CD4-positive, CD25-positive, alpha-beta regulatory T cell (primary cell): ENCODE measurements around the gene RFC2. TPM values are rescaled to one million over a fixed set of nuclear protein-coding genes. Genes with fewer than 3 reads are reported as not detected.
A peak's percentile ranks its signal among the peaks of the same experiment; 100 is the strongest.
"Not testable (repeated sequence)": the region's sequence is repeated elsewhere in the genome, so short reads cannot be mapped to it uniquely, and the experiment has no call there.

Source experiments
- ATAC-seq, 2 donors: fragments of 150-1000 bp; cut with Tn5 transposase; one replicate each; pipeline ENCODE4 v1.10.0; 2021; ENCODE audit warnings: low read depth in 2 of 2, moderate number of reproducible peaks in 2 of 2, moderate library complexity in 1 of 2
- DNase-seq, 3 donors: peaks; one replicate each; pipeline versions ENCODE4 v3.0.0 to v3.0.0-alpha.2; 2012 to 2022; ENCODE audit warnings: mixed read lengths in 1 of 3
- H3K27ac ChIP-seq: one replicate; pipeline ENCODE4 v1.7.0; 2013; ENCODE audit warnings: mild to moderate bottlenecking, low read length; ENCODE audit not compliant: insufficient read depth, poor library complexity, severe bottlenecking
- H3K27me3 ChIP-seq: one replicate; pipeline ENCODE4 v1.7.0; 2013; ENCODE audit warnings: low read length; ENCODE audit not compliant: control insufficient read depth, insufficient read depth
- H3K36me3 ChIP-seq: one replicate; pipeline ENCODE4 v1.7.0; 2013; ENCODE audit warnings: mild to moderate bottlenecking, low read length, moderate library complexity; ENCODE audit not compliant: control insufficient read depth, insufficient read depth
- H3K4me1 ChIP-seq: 2 replicates; pipeline ENCODE4 v1.7.0; 2013; ENCODE audit warnings: mild to moderate bottlenecking, low read length; ENCODE audit not compliant: insufficient read depth, control insufficient read depth, poor library complexity, severe bottlenecking
- H3K4me3 ChIP-seq: one replicate; pipeline ENCODE4 v1.7.0; 2013; ENCODE audit warnings: low read depth, mild to moderate bottlenecking, low read length, moderate library complexity
- H3K9me3 ChIP-seq, 2 experiments: 1 replicate in 1 of 2; 2 replicates in 1 of 2; pipeline ENCODE4 v1.7.0; 2013; ENCODE audit warnings: low read length in 2 of 2, mild to moderate bottlenecking in 1 of 2, moderate library complexity in 1 of 2; ENCODE audit not compliant: control insufficient read depth in 2 of 2
- H3K27ac Mint-ChIP-seq, 3 donors: one replicate each; pipeline ENCODE4 v1.8.0; 2020 to 2022; ENCODE audit warnings: mild to moderate bottlenecking in 3 of 3, mixed read lengths in 3 of 3, moderate library complexity in 2 of 3
- H3K27me3 Mint-ChIP-seq: one replicate; pipeline ENCODE4 v1.8.0; 2022; ENCODE audit warnings: mild to moderate bottlenecking, mixed read lengths
- H3K36me3 Mint-ChIP-seq: one replicate; pipeline ENCODE4 v1.8.0; 2020; ENCODE audit warnings: mixed read lengths
- H3K4me1 Mint-ChIP-seq, 4 donors: one replicate each; pipeline ENCODE4 v1.8.0; 2020 to 2022; ENCODE audit warnings: mixed read lengths in 4 of 4, mild to moderate bottlenecking in 1 of 4
- H3K4me3 Mint-ChIP-seq, 4 donors: one replicate each; pipeline ENCODE4 v1.8.0; 2020 to 2022; ENCODE audit warnings: mild to moderate bottlenecking in 4 of 4, mixed read lengths in 4 of 4, moderate library complexity in 3 of 4
- H3K9me3 Mint-ChIP-seq, 7 donors: one replicate each; pipeline ENCODE4 v1.8.0; 2020 to 2022; ENCODE audit warnings: mixed read lengths in 7 of 7, mild to moderate bottlenecking in 3 of 7, moderate library complexity in 2 of 7
- polyA plus RNA-seq, 4 donors: library from polyadenylated mRNA; unstranded; fragments of 300-500 nt; fragmentation: Illumina TruSeq; gene quantifications; one replicate each; pipeline ENCODE4 v1.2.3, GENCODE V29; 2021
- total RNA-seq: library from RNA; stranded (reverse); gene quantifications from one replicate; pipeline ENCODE4 v1.2.3, GENCODE V29; 2022

The RFC2 gene
- total and polyA plus RNA-seq, 5 donors from 2014 or later, result 15.8 to 33.8 (median 26.7) TPM

- H3K4me1 Mint-ChIP-seq, H3K27me3 Mint-ChIP-seq, H3K27ac Mint-ChIP-seq, DNase-seq, H3K4me1 ChIP-seq, H3K4me3 Mint-ChIP-seq, H3K9me3 ChIP-seq, H3K9me3 Mint-ChIP-seq, H3K27ac ChIP-seq, ATAC-seq, H3K4me3 ChIP-seq, H3K27me3 ChIP-seq: not testable (repeated sequence)
- peaks cover 45% of the 10 kb centered on the region for H3K36me3 ChIP-seq
- H3K36me3 Mint-ChIP-seq, result peaks cover 32% of the 10 kb centered on the region
Measured at GRCh38 chr7:74195968-74196654, 58.1 kb downstream of the RFC2 start.

- not testable (repeated sequence) for H3K4me1 Mint-ChIP-seq, H3K9me3 ChIP-seq, DNase-seq, H3K27ac Mint-ChIP-seq, H3K9me3 Mint-ChIP-seq, H3K27me3 Mint-ChIP-seq, ATAC-seq, H3K4me1 ChIP-seq, H3K4me3 ChIP-seq, H3K27ac ChIP-seq, H3K27me3 ChIP-seq
- peaks cover 53% of the 10 kb centered on the region for H3K36me3 ChIP-seq
- Mint-ChIP-seq H3K36me3 (peaks cover 32% of the 10 kb centered on the region), H3K4me3 (peak overlapping the region in 1 of 4 donors; percentile 43)
Measured at GRCh38 chr7:74195139-74195860, 58.9 kb downstream of the RFC2 start.

- H3K27ac Mint-ChIP-seq, result no peak overlapping the region
Measured at GRCh38 chr7:74194686-74195085, 59.5 kb downstream of the RFC2 start.

GRCh38 chr7:74193913-74194312, 60.3 kb downstream of the RFC2 start:
- Histone ChIP-seq H3K4me1 (no peaks in the 10 kb centered on the region), H3K9me3 (no peaks in the 10 kb centered on the region), H3K27me3 (no peaks in the 10 kb centered on the region), H3K27ac (no peak overlapping the region), H3K4me3 (no peak overlapping the region), H3K36me3 (peaks cover 67% of the 10 kb centered on the region)
- Mint-ChIP-seq H3K4me3 (no peak overlapping the region), H3K4me1 (peaks cover 0 to 4% (median under 1%) of the 10 kb centered on the region in 4 donors), H3K36me3 (peaks cover 40% of the 10 kb centered on the region), H3K27ac (no peak overlapping the region), H3K9me3 (no peaks in the 10 kb centered on the region), H3K27me3 (no peaks in the 10 kb centered on the region)
- DNase-seq (no peak), ATAC-seq (no peak)

More at GRCh38 chr7:74194686-74195085, 59.5 kb downstream of the RFC2 start:
- peaks cover 59% of the 10 kb centered on the region for H3K36me3 ChIP-seq
- DNase-seq (no peak), ATAC-seq (no peak)
- H3K4me3 Mint-ChIP-seq, result no peak overlapping the region
- no peak overlapping the region for H3K27ac ChIP-seq
- H3K4me3 ChIP-seq, result no peak overlapping the region
- peaks cover 36% of the 10 kb centered on the region for H3K36me3 Mint-ChIP-seq
- H3K27me3 ChIP-seq, result no peaks in the 10 kb centered on the region
- H3K9me3 Mint-ChIP-seq, result no peaks in the 10 kb centered on the region
- no peaks in the 10 kb centered on the region for H3K9me3 ChIP-seq
- no peaks in the 10 kb centered on the region for H3K4me1 ChIP-seq
- H3K27me3 Mint-ChIP-seq, result no peaks in the 10 kb centered on the region
- H3K4me1 Mint-ChIP-seq, result peaks cover 0 to under 1% (median 0%) of the 10 kb centered on the region in 4 donors

GRCh38 chr7:74193054-74193453, 61.1 kb downstream of the RFC2 start:
- H3K4me1 Mint-ChIP-seq, result peaks cover 0 to 9% (median 4%) of the 10 kb centered on the region in 4 donors
- H3K9me3 Mint-ChIP-seq, result no peaks in the 10 kb centered on the region
- Histone ChIP-seq H3K4me3 (no peak overlapping the region), H3K4me1 (no peaks in the 10 kb centered on the region), H3K27ac (no peak overlapping the region), H3K9me3 (no peaks in the 10 kb centered on the region), H3K36me3 (peaks cover 76% of the 10 kb centered on the region), H3K27me3 (no peaks in the 10 kb centered on the region)
- H3K27ac Mint-ChIP-seq, result no peak overlapping the region
- DNase-seq (no peak), ATAC-seq (no peak)
- H3K4me3 Mint-ChIP-seq, result peak overlapping the region in 1 of 4 donors; percentile 61
- no peaks in the 10 kb centered on the region for H3K27me3 Mint-ChIP-seq
- peaks cover 48% of the 10 kb centered on the region for H3K36me3 Mint-ChIP-seq

- peaks cover 51% of the 10 kb centered on the region for H3K36me3 Mint-ChIP-seq
- Histone ChIP-seq H3K27ac (no peak overlapping the region), H3K27me3 (no peaks in the 10 kb centered on the region), H3K4me3 (no peak overlapping the region), H3K9me3 (no peaks in the 10 kb centered on the region), H3K36me3 (peaks cover 78% of the 10 kb centered on the region), H3K4me1 (peaks cover 8% of the 10 kb centered on the region)
- DNase-seq (no peak), ATAC-seq (no peak)
- H3K9me3 Mint-ChIP-seq, result no peaks in the 10 kb centered on the region
- H3K27ac Mint-ChIP-seq, result no peak overlapping the region
- H3K4me3 Mint-ChIP-seq, result no peak overlapping the region
- no peaks in the 10 kb centered on the region for H3K27me3 Mint-ChIP-seq
- peaks cover 9 to 26% (median 19%) of the 10 kb centered on the region in 4 donors for H3K4me1 Mint-ChIP-seq
Measured at GRCh38 chr7:74191231-74191630, 63.0 kb downstream of the RFC2 start.

- Histone ChIP-seq H3K4me1 (peaks cover 17% of the 10 kb centered on the region), H3K27me3 (no peaks in the 10 kb centered on the region), H3K36me3 (peaks cover 76% of the 10 kb centered on the region), H3K27ac (no peak overlapping the region), H3K4me3 (no peak overlapping the region), H3K9me3 (no peaks in the 10 kb centered on the region)
- no peaks in the 10 kb centered on the region for H3K9me3 Mint-ChIP-seq
- H3K27ac Mint-ChIP-seq, result no peak overlapping the region
- DNase-seq, result no peak
- no peaks in the 10 kb centered on the region for H3K27me3 Mint-ChIP-seq
- H3K4me3 Mint-ChIP-seq, result no peak overlapping the region
- H3K36me3 Mint-ChIP-seq, result peaks cover 45% of the 10 kb centered on the region
- peaks cover 14 to 36% (median 27%) of the 10 kb centered on the region in 4 donors for H3K4me1 Mint-ChIP-seq
- no peak for ATAC-seq
Measured at GRCh38 chr7:74190259-74190658, 63.9 kb downstream of the RFC2 start.
